ENCODE data around the gene SELPLG.
A peak's percentile ranks its signal among the peaks of the same experiment; 100 is the strongest.
"Not testable (repeated sequence)": the region's sequence is repeated elsewhere in the genome, so short reads cannot be mapped to it uniquely, and the experiment has no call there.

SELPLG gene

DNA sequence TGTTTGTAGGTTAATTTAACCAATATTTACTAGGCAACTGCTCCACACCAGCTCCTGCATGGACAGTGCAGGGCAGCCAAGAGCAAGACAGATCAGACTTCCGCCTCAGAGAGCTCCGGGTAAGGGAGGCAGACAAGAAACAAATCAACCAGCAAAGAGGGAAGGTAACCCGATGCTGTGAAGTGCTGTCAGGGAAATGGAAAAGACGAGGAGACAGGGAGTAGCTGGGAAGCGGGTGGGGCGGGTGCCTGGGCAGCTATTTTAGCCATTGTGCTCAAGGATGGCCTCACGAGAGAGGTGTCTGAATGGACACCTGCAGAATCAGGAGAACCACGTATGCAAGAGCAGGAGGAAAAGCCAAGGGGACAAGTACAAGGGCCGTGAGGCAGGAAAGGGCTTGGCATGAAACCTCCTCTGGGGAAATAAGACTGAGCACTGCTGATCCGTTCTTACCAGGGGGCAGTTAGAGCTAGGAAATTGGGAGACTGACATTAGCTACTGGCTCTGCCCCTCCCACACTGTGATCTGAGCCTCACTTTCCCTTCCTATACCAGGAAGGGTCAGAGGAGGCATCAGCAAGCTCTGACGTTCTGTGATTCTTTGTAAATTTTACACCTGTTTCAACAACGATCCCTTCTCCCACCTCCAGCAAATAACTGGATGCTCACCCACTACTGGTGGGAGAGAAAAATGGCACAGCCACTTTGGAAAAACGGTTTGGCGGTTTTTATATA, 29.3 kb downstream of the SELPLG start:
- DNase-seq (ENCODE audit: low spot score), result no peak

- no peak for DNase-seq (ENCODE audit: low spot score)
These were observed 30.0 kb downstream of the SELPLG start for GRCh38 chr12:108603743-108604142.

DNA sequence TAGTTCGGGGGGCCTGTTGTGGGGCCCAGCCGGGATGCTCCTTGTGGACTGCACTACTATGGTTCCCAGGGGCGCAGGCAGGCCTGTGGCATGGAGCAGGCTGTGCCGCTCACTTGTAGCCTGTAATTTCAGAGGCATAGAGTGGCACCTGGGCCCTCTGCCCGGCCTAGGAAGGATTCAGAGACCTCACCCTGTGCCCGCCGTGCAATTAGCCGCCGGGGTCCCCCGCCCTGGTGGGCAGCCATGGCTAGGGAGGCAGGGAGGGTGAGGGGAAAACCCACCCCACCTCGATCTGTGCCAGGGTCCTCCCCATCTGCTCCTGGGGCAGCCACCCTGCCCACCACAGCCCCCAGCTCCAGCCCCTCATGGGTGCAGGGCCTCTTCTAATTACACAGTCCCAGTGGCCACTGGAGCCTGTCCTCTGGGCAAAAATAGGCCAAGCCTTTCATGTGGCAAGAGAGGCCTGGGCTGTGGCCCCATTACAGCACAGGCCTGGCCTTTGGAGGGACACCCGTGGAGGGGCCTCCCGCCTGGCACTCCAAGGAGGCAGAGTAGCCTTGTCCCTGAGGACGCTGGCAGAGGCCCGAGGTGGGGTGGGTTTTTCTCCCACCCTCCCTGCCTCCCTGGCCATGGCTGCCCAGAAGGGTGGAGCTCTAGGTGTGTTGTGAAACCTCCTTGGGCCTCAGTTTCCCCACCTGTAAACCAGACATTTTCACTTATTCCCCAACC, 30.6 kb downstream of the SELPLG start:
- no peak for DNase-seq (ENCODE audit: low spot score)

- no peak for DNase-seq (ENCODE audit: low spot score)
These were observed 31.4 kb downstream of the SELPLG start for GRCh38 chr12:108602209-108602705.

DNA sequence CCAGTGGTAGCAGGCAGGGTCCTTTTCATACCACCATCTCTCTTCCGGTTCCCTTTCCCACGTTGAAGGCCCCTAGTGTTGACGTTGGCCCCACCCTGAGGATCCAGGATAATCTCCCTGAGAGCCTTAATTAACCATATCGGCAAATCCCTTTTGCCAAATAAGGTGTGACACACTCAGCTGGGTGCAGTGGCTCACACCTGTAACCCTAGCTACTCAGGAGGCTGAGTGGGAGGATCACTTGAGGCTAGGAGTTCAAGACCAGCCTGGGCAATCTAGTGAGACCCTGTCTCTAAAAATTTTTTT, 33.0 kb downstream of the SELPLG start:
- no peak for DNase-seq (ENCODE audit: low spot score)

- DNase-seq (ENCODE audit: low spot score), result no peak
These were observed 33.6 kb downstream of the SELPLG start for GRCh38 chr12:108599948-108600701.

- no peak for DNase-seq (ENCODE audit: low spot score)
These were observed 34.2 kb downstream of the SELPLG start for GRCh38 chr12:108599541-108599940.

GRCh38 chr12:108598553-108599250, 35.0 kb downstream of the SELPLG start:
- DNase-seq (ENCODE audit: low spot score), result no peak

GRCh38 chr12:108597559-108598471, 35.9 kb downstream of the SELPLG start, which contains the start of gene TMEM119:
Gene TMEM119 (minus strand): TSS chr12:108598084. CDS start chr12:108592383, 5,701 bp downstream.
- DNase-seq (ENCODE audit: low spot score), result peak; percentile 48

- DNase-seq (ENCODE audit: low spot score), result no peak
These were observed 36.7 kb downstream of the SELPLG start for GRCh38 chr12:108596854-108597558.

DNA sequence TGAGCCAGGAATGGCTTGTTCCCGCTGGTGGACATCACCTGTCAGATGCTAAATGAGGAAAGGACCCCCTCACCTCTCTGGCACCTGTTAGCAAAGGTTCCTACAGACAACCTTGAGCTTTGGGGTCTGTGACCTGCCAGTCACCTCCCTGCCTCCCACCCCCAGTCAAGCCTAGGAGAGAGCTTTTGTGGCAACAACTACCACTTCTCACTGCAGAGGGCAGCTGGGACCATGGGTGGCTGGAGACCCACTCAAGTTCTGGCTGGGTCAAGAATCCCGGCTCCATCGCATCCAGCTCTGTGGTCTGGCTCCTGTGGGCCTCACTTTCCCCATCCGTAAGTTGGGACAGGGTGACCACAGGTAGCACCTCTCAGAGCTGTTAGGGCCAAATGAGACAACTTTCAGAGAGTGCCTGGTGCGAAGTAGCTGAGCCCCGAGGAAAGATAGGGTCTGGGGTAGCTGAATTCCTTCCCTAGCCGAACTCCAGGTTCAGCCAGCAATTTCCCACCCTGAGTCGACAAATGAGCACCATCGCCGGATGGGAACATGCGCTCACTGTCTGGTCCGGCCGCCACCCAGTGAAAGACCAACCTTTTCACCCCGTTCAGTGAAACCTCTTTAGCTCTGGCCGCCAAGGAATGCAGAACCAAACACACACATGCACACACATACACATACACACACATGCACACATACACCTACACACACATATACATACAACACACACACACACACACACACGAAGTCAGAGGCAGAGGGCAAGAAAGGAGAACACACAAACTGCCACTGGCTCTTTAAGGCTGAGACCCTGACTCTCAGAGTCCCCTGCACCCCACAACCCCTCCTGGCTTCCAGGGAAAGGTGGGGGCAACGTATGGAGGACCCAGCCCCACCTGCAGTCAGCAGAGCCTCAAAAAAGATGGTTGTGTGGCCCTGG, 37.7 kb downstream of the SELPLG start:
- DNase-seq (ENCODE audit: low spot score), result no peak

DNA sequence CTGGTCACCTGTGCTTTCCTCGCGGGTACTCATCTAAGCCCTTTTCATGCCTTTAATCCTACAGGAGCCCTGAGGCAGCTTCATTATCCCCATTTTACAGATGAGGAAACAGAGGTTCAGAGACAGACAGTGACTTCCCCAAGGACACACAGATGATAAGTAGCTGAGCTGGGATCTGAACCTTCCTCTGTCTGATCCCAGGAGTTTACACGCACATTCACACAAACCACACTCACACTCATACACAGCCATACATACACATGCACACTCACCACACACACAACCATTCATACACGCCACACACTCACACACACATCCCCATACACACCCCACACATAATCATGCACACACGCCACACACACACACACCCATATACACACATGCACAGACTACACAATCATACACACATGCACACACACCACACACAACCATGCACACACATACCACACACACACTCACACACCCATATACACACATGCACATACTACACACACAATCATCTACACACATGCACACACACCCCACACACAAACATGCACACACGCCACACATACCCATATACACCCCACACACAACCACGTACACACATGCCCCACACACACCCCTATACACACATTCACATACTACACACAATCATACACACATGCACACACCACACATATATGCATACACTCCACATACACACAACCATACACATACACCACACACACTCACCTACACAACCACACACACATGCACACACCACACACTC, 38.6 kb downstream of the SELPLG start:
- DNase-seq (ENCODE audit: low spot score), result no peak

DNA sequence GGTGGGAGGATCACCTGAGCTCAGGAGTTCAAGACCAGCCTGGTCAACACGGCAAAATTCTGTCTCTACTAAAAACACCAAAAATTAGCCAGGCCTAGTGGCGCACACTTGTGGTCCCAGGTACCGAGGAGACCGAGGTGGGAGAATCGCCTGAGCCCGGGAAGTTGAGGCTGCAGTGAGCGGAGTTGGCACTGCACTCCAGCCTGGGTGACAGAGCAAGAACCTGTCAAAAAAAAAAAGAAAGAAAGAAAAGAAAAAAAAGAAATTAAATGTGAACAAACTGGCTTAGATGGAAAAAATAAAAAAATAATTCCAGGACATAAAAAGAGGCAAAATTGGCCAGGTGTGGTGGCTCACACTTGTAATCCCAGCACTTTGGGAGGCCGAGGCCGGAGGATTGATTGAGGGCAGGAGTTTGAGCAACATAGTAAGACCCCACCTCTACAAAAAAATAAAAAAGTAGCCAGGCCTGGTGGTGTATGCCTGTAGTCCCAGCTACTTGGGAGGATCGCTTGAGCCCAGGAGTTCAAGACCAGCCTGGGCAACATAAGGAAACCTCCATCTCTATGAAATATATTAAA, 39.3 kb downstream of the SELPLG start:
- no peak for DNase-seq (ENCODE audit: low spot score)

- DNase-seq (ENCODE audit: low spot score), result no peak
These were observed 41.4 kb downstream of the SELPLG start for GRCh38 chr12:108592033-108592909.

- DNase-seq (ENCODE audit: low spot score), result no peak
These were observed 42.3 kb downstream of the SELPLG start for GRCh38 chr12:108591267-108591980.

DNA sequence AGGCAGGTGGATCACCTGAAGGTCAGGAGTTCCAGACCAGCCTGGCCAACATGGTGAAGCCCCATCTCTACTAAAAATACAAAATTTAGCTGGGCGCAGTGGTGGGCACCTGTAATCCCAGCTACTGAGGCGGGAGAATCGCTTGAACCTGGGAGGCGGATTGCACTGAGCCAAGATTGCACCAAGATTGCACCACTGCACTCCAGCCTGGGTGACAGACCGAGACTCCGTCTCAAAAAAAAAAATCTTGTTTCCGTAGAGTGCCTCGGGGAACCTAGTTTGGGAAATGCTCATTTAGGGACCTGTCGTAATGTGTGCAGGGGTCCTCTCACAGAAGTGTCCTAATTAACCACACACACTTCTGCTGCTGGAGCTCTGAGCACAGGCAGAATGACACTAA, 43.2 kb downstream of the SELPLG start:
- not testable (repeated sequence) for DNase-seq (ENCODE audit: low spot score)
